ENCODE measurements around the gene USP3. TPM values are rescaled to one million over a fixed set of nuclear protein-coding genes. Genes with fewer than 3 reads are reported as not detected.

Gene USP3
- total and polyA plus RNA-seq, 2 donors (not counting 1 experiment from before 2014, with no cell fraction given) = 43.4 to 152 TPM

GRCh38 chr15:63530752-63531299 is 26.4 kb downstream of the USP3 start:
- ChIA-PET CTCF (interaction anchor here (1.1 to 4.6 kb wide), 7 partner anchors 10 to 64 kb away, joined by 3 to 16 read pairs (median 5); partner anchors contain the start of gene USP3), POLR2A (no interaction called here)
- TF ChIP-seq EZH2 (IDR thresholded peaks at IDR 0.05; ENCODE audit: borderline replicate concordance, insufficient read depth, low read depth, low read length, poor library complexity, severe bottlenecking) = no peak
- no peak for TF ChIP-seq CTCF (IDR thresholded peaks at IDR 0.05)
- DNase-seq (peak; percentile 35), ATAC-seq (ENCODE audit: low read depth) (no peak)
- Histone ChIP-seq H3K9me3 (ENCODE audit: control extremely low read depth in 1 of 3, control insufficient read depth in 2 of 3, insufficient read depth in 1 of 3, low read length in 2 of 3) (no peaks in the 10 kb centered on the region), H4K20me1 (ENCODE audit: control insufficient read depth, insufficient read depth, low read length, poor library complexity, severe bottlenecking) (peaks cover 77% of the 10 kb centered on the region), H3K27me3 (replicated peaks in 1 of 4; ENCODE audit: control extremely low read depth in 1 of 4, control insufficient read depth in 3 of 4, insufficient read depth in 4 of 4, low read length in 3 of 4) (no peaks in the 10 kb centered on the region), H2AFZ (ENCODE audit: insufficient read depth, low read depth, low read length, poor library complexity, severe bottlenecking) (no peak overlapping the region), H3K4me2 (replicated peaks; ENCODE audit: low read depth, low read length, poor library complexity, severe bottlenecking) (peak overlapping the region; percentile 32), H3K79me2 (ENCODE audit: control insufficient read depth, insufficient read depth, low read length) (peaks cover 98% of the 10 kb centered on the region), H3K36me3 (replicated peaks in 1 of 2; ENCODE audit: control extremely low read depth in 1 of 2, control insufficient read depth in 1 of 2, extremely low read depth in 1 of 2, insufficient read depth in 2 of 2, low read length in 1 of 2) (peaks cover 2 to 9% of the 10 kb centered on the region in 2 experiments), H3K27ac (ENCODE audit: low read length in 2 of 2) (peak overlapping the region in 1 of 2 donors; percentile 10), H3K4me3 (ENCODE audit: control extremely low read depth in 1 of 5, extremely low read depth in 1 of 5, insufficient read depth in 1 of 5, low read depth in 2 of 5, low read length in 4 of 5) (no peak overlapping the region), H3K9ac (ENCODE audit: low read length) (no peak overlapping the region), H3K4me1 (ENCODE audit: control insufficient read depth in 2 of 2, insufficient read depth in 2 of 2, low read length in 2 of 2) (peaks cover 41 to 59% of the 10 kb centered on the region in 2 donors)
- Mint-ChIP-seq H3K27me3 (no peaks in the 10 kb centered on the region), H3K4me3 (peak overlapping the region; percentile 46), H3K9me3 (ENCODE audit: insufficient read depth) (no peaks in the 10 kb centered on the region), H3K27ac (peak overlapping the region; percentile 56), H3K4me1 (peaks cover 90% of the 10 kb centered on the region)
- WGBS (ENCODE audit: insufficient coverage) = no CpG with 5 or more reads among the region's 3 CpGs
- intact Hi-C loops (cut with micrococcal nuclease) = loop anchor here (1.0 to 2.0 kb wide), 2 partner anchors 10 to 14 kb away; no protein-coding TSS in a partner anchor

- H3K4me3 Mint-ChIP-seq = peak overlapping the region; percentile 0
- CTCF ChIA-PET = interaction anchor here (1.1 to 4.6 kb wide), 8 partner anchors 10 to 64 kb away, joined by 3 to 16 read pairs (median 7); partner anchors contain the start of gene USP3
- no peak overlapping the region for H2AFZ ChIP-seq (ENCODE audit: insufficient read depth, low read depth, low read length, poor library complexity, severe bottlenecking)
- ATAC-seq (ENCODE audit: low read depth) = peak; percentile 44
- peaks cover 3 to 9% of the 10 kb centered on the region in 2 experiments for H3K36me3 ChIP-seq (replicated peaks in 1 of 2; ENCODE audit: control extremely low read depth in 1 of 2, control insufficient read depth in 1 of 2, extremely low read depth in 1 of 2, insufficient read depth in 2 of 2, low read length in 1 of 2)
- H3K27ac ChIP-seq (ENCODE audit: low read length in 2 of 2) = peak overlapping the region in 1 of 2 donors; percentile 10
- H3K9me3 ChIP-seq (ENCODE audit: control extremely low read depth in 1 of 3, control insufficient read depth in 2 of 3, insufficient read depth in 1 of 3, low read length in 2 of 3) = no peaks in the 10 kb centered on the region
- H3K4me2 ChIP-seq (replicated peaks; ENCODE audit: low read depth, low read length, poor library complexity, severe bottlenecking) = no peak overlapping the region
- H3K9ac ChIP-seq (ENCODE audit: low read length) = no peak overlapping the region
- POLR2A ChIA-PET = no interaction called here
- H3K27me3 Mint-ChIP-seq = no peaks in the 10 kb centered on the region
- no peaks in the 10 kb centered on the region for H3K9me3 Mint-ChIP-seq (ENCODE audit: insufficient read depth)
- H3K79me2 ChIP-seq (ENCODE audit: control insufficient read depth, insufficient read depth, low read length) = peaks cover 97% of the 10 kb centered on the region
- no CpG with 5 or more reads among the region's 4 CpGs for WGBS (ENCODE audit: insufficient coverage)
- H3K4me1 Mint-ChIP-seq = peaks cover 91% of the 10 kb centered on the region
- H3K4me1 ChIP-seq (ENCODE audit: control insufficient read depth in 2 of 2, insufficient read depth in 2 of 2, low read length in 2 of 2) = peaks cover 42 to 60% of the 10 kb centered on the region in 2 donors
- TF ChIP-seq EZH2 (IDR thresholded peaks at IDR 0.05; ENCODE audit: borderline replicate concordance, insufficient read depth, low read depth, low read length, poor library complexity, severe bottlenecking) (no peak), CTCF (IDR thresholded peaks at IDR 0.05) (no peak)
- H4K20me1 ChIP-seq (ENCODE audit: control insufficient read depth, insufficient read depth, low read length, poor library complexity, severe bottlenecking) = peaks cover 71% of the 10 kb centered on the region
- H3K27ac Mint-ChIP-seq = no peak overlapping the region
- intact Hi-C loops (cut with micrococcal nuclease) = loop anchor here (1.0 to 2.0 kb wide), 2 partner anchors 10 to 15 kb away; no protein-coding TSS in a partner anchor
- H3K27me3 ChIP-seq (replicated peaks in 1 of 4; ENCODE audit: control extremely low read depth in 1 of 4, control insufficient read depth in 3 of 4, insufficient read depth in 4 of 4, low read length in 3 of 4) = no peaks in the 10 kb centered on the region
- H3K4me3 ChIP-seq (ENCODE audit: control extremely low read depth in 1 of 5, extremely low read depth in 1 of 5, insufficient read depth in 1 of 5, low read depth in 2 of 5, low read length in 4 of 5) = no peak overlapping the region
- peak; percentile 35 for DNase-seq
Measured at GRCh38 chr15:63531586-63531985, 27.2 kb downstream of the USP3 start.

Measured in B cell (primary cell).